Neuronal stem cell (in vitro differentiated cells): Measurements from ENCODE around the gene ADRA1B.
"Not testable (repeated sequence)": the region's sequence is repeated elsewhere in the genome, so short reads cannot be mapped to it uniquely, and the experiment has no call there.

ENCODE experiments used
- DNase-seq: peaks from one replicate; pipeline ENCODE4 v3.0.0-alpha.2; 2013; ENCODE audit warnings: low spot score
- H2AFZ ChIP-seq: one replicate; pipeline ENCODE4 v1.6.1; 2013; ENCODE audit warnings: mild to moderate bottlenecking, low read length, inconsistent platforms
- H2AK5ac ChIP-seq: 2 replicates; pipeline ENCODE4 v1.6.1; 2013; ENCODE audit warnings: low read depth, mild to moderate bottlenecking, inconsistent platforms, low read length, moderate library complexity, mixed read lengths
- H2BK120ac ChIP-seq: 2 replicates; pipeline ENCODE4 v1.6.1; 2013; ENCODE audit warnings: low read depth, mild to moderate bottlenecking, inconsistent platforms, low read length, moderate library complexity, mixed read lengths
- H2BK12ac ChIP-seq: one replicate; pipeline ENCODE4 v1.6.1; 2013; ENCODE audit warnings: low read length, inconsistent platforms
- H2BK15ac ChIP-seq: 2 replicates; pipeline ENCODE4 v1.6.1; 2013; ENCODE audit warnings: mild to moderate bottlenecking, low read length, inconsistent platforms, mixed read lengths
- H2BK5ac ChIP-seq: one replicate; pipeline ENCODE4 v1.6.1; 2013; ENCODE audit warnings: inconsistent platforms, mild to moderate bottlenecking, low read length, moderate library complexity
- H3K14ac ChIP-seq: one replicate; pipeline ENCODE4 v1.6.1; 2013; ENCODE audit warnings: low read length, inconsistent platforms
- H3K18ac ChIP-seq: 2 replicates; pipeline ENCODE4 v1.6.1; 2013; ENCODE audit warnings: low read length, inconsistent platforms
- H3K23ac ChIP-seq: 2 replicates; pipeline ENCODE4 v1.6.1; 2013; ENCODE audit warnings: low read depth, mild to moderate bottlenecking, mixed read lengths, low read length, inconsistent platforms; ENCODE audit not compliant: poor library complexity
- H3K27ac ChIP-seq: replicated peaks from 3 replicates; pipeline ENCODE4 v1.5.1; 2013; ENCODE audit warnings: low read length, inconsistent platforms
- H3K27me3 ChIP-seq, 3 experiments: 2 replicates each; pipeline ENCODE4 v1.6.1; 2013; ENCODE audit warnings: low read length in 3 of 3, mild to moderate bottlenecking in 2 of 3, inconsistent platforms in 1 of 3, low read depth in 1 of 3, mixed read lengths in 1 of 3, moderate library complexity in 1 of 3; ENCODE audit not compliant: control insufficient read depth in 3 of 3, insufficient read depth in 3 of 3
- H3K36me3 ChIP-seq, 2 donors: replicated peaks in 1 of 2; 2 replicates each; pipeline ENCODE4 v1.6.1; 2013; ENCODE audit warnings: low read length in 2 of 2; ENCODE audit not compliant: control insufficient read depth in 2 of 2, insufficient read depth in 2 of 2
- H3K4ac ChIP-seq: 2 replicates; pipeline ENCODE4 v1.6.1; 2013; ENCODE audit warnings: inconsistent platforms, mild to moderate bottlenecking, low read length, moderate library complexity
- H3K4me1 ChIP-seq, 2 donors: 1 replicate in 1 of 2; 2 replicates in 1 of 2; pipeline ENCODE4 v1.6.1; 2013; ENCODE audit warnings: low read length in 2 of 2, low read depth in 1 of 2; ENCODE audit not compliant: control insufficient read depth in 2 of 2, insufficient read depth in 1 of 2
- H3K4me2 ChIP-seq: one replicate; pipeline ENCODE4 v1.6.1; 2013; ENCODE audit warnings: mild to moderate bottlenecking, low read length, inconsistent platforms; ENCODE audit not compliant: insufficient read depth, poor library complexity, severe bottlenecking
- H3K4me3 ChIP-seq, 2 donors: 2 replicates each; pipeline ENCODE4 v1.5.1; 2013; ENCODE audit warnings: low read length in 2 of 2, mild to moderate bottlenecking in 2 of 2, inconsistent platforms in 1 of 2, moderate library complexity in 1 of 2
- H3K79me1 ChIP-seq: one replicate; pipeline ENCODE4 v1.6.1; 2013; ENCODE audit warnings: low read depth, mild to moderate bottlenecking, inconsistent platforms, low read length, moderate library complexity
- H3K9ac ChIP-seq: one replicate; pipeline ENCODE4 v1.6.1; 2013; ENCODE audit warnings: mild to moderate bottlenecking, low read depth, low read length, inconsistent platforms; ENCODE audit not compliant: poor library complexity
- H3K9me3 ChIP-seq, 2 donors: replicated peaks in 1 of 2; 2 replicates each; pipeline versions ENCODE3 to v1.6.1; 2013; ENCODE audit warnings: low read length in 2 of 2, mild to moderate bottlenecking in 2 of 2, inconsistent platforms in 1 of 2, low read depth in 1 of 2, mixed read lengths in 1 of 2, moderate library complexity in 1 of 2; ENCODE audit not compliant: control insufficient read depth in 2 of 2, insufficient read depth in 1 of 2
- H4K8ac ChIP-seq: one replicate; pipeline ENCODE4 v1.6.1; 2013; ENCODE audit warnings: low read depth, mild to moderate bottlenecking, inconsistent platforms, low read length, moderate library complexity
- H4K91ac ChIP-seq: one replicate; pipeline ENCODE4 v1.6.1; 2013; ENCODE audit warnings: low read length, low read depth, mild to moderate bottlenecking, inconsistent platforms; ENCODE audit not compliant: poor library complexity
- WGBS, 2 donors: extraction: QIAGEN DNeasy Blood & Tissue Kit; methylation state at CpG; one replicate each; pipeline ENCODE4 v1.1.7; 2013; ENCODE audit warnings: missing lambda C conversion rate in 2 of 2, mixed read lengths in 1 of 2; ENCODE audit not compliant: insufficient read length in 2 of 2, insufficient replicate concordance in 1 of 2; ENCODE audit errors: extremely low coverage in 2 of 2; 5-methylcytosine and 5-hydroxymethylcytosine counted together

ADRA1B gene

DNA sequence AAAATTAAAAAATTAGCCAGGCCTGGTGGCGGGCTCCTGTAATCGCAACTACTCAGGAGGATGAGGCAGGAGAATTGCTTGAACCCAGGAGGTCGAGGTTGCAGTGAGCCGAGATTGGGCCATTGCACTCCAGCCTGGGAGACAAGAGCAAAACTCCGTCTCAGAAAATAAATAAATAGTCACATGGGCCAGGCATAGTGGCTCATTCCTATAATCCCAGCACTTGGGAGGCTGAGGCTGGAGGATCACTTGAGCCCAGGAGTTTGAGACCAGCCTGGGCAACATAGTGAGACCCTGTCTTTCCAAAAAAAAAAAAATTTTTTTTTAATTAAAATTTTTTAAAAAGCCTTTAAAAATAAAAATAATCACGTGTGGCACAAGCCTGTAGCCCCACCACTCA lies 97.9 kb downstream of the ADRA1B start:
- H2BK15ac ChIP-seq, H4K91ac ChIP-seq, H3K18ac ChIP-seq, H3K79me1 ChIP-seq, H2AFZ ChIP-seq, H2BK120ac ChIP-seq, H4K8ac ChIP-seq, H3K27ac ChIP-seq, H3K23ac ChIP-seq, H3K9me3 ChIP-seq, H3K4me3 ChIP-seq, H2AK5ac ChIP-seq, DNase-seq, H3K4ac ChIP-seq, H2BK12ac ChIP-seq, H3K4me1 ChIP-seq, H3K27me3 ChIP-seq, H2BK5ac ChIP-seq, H3K14ac ChIP-seq, H3K4me2 ChIP-seq, H3K9ac ChIP-seq: not testable (repeated sequence)
- peaks cover 4 to 86% of the 10 kb centered on the region in 2 donors for H3K36me3 ChIP-seq
- no CpG with 5 or more reads among the region's 6 CpGs for WGBS, 2 donors

DNA sequence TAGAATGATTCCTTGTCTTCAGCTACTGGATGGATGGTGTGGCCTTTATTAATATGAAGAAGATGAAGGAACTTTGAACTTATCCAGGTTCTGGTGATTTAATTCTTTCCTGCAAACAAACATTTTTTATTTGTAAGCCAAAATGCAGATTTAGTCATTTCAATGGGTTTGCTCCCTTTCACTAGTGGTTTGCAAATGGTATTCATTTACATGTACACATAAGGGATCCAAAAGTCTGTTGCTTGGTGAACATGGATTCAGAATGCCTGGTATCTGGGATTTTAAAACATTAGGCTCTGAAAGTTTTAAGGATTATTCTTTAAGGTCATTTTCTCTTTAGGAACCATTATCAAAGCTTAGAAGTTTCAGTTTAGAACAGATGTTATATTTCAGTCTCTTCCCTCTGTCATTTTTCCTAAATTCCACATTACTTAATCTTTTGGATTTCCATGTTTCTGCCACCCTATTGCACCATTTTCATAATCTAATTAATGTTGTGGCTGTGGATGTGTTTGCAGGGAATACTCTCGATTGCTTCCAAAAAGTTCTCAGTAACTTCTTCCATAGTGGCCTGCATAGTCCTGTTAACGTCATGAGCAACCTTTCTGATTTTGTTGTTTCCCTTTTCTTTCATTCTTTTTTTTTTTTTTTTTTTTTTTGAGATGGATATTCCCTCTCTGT lies 102.8 kb downstream of the ADRA1B start:
- no peaks in the 10 kb centered on the region for H3K27me3 ChIP-seq
- H3K36me3 ChIP-seq = peaks cover 10 to 64% of the 10 kb centered on the region in 2 donors
- H2BK12ac ChIP-seq = no peak overlapping the region
- H4K91ac ChIP-seq = no peak overlapping the region
- H3K79me1 ChIP-seq = peaks cover 3% of the 10 kb centered on the region
- no peak overlapping the region for H2AK5ac ChIP-seq
- H4K8ac ChIP-seq = no peak overlapping the region
- H3K27ac ChIP-seq = no peak overlapping the region
- no peak overlapping the region for H3K4me2 ChIP-seq
- no peaks in the 10 kb centered on the region for H3K4me1 ChIP-seq
- H3K23ac ChIP-seq = no peak overlapping the region
- no peak overlapping the region for H2AFZ ChIP-seq
- no peak overlapping the region for H3K14ac ChIP-seq
- H2BK5ac ChIP-seq = no peak overlapping the region
- H3K9ac ChIP-seq = no peak overlapping the region
- no peak overlapping the region for H2BK15ac ChIP-seq
- H2BK120ac ChIP-seq = no peak overlapping the region
- H3K18ac ChIP-seq = no peak overlapping the region
- H3K9me3 ChIP-seq = no peaks in the 10 kb centered on the region
- no peak for DNase-seq
- no CpG with 5 or more reads among the region's 2 CpGs for WGBS, 2 donors
- H3K4ac ChIP-seq = no peak overlapping the region
- no peak overlapping the region for H3K4me3 ChIP-seq

DNA sequence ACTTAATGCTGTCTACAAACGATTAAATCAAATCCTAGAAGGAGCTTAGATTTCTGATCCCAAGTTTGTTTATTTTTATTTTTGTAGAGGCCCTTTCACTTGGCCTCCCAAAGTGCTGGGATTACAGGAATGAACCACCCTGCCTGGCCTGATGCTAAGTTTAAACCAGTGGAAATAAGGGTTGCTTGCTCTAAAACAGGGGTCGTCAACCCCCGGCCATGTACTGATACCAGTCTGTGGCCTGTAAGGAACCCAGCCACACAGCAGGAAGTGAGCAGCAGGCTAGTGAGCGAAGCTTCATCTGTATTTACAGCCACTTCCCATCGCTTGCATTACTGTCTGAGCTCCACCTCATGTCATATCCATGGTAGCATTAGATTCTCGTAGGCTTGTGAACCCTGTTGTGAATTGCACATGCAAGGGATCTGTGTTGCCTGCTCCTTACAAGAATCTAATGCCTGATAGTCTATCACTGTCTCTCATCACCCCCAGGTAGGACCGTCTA lies 104.0 kb downstream of the ADRA1B start:
- Histone ChIP-seq H2AFZ (no peak overlapping the region), H2AK5ac (no peak overlapping the region), H2BK120ac (no peak overlapping the region), H3K79me1 (peaks cover 2% of the 10 kb centered on the region), H3K27me3 (no peaks in the 10 kb centered on the region), H3K23ac (no peak overlapping the region), H3K4me2 (no peak overlapping the region), H4K8ac (no peak overlapping the region), H3K27ac (no peak overlapping the region), H3K9me3 (no peaks in the 10 kb centered on the region), H3K4me1 (no peaks in the 10 kb centered on the region), H3K36me3 (peaks cover 10 to 61% of the 10 kb centered on the region in 2 donors), H3K4ac (no peak overlapping the region), H2BK12ac (no peak overlapping the region), H3K4me3 (no peak overlapping the region), H2BK15ac (no peak overlapping the region), H4K91ac (no peak overlapping the region), H3K9ac (no peak overlapping the region), H2BK5ac (no peak overlapping the region), H3K18ac (no peak overlapping the region), H3K14ac (no peak overlapping the region)
- no CpG with 5 or more reads among the region's 7 CpGs for WGBS, 2 donors
- no peak for DNase-seq

DNA sequence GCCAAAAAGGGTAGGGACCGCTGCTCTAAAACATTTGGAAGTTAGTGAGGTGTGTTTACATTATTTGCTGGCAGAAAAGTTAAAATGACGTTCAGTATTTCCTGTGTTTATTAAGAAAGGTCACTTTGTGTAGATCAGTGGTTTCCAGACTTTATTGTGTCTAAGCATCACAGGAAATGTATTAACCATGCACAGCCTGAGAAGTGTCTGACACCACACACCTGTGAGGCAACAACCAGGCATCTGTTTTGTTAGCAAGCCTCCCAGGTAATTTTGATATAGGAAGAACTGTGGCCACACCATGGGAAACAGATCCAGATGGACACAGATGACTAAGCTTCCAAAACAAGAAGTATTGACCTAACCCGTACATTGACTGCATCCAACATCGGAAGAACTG lies 104.7 kb downstream of the ADRA1B start:
- Histone ChIP-seq H3K4me2 (no peak overlapping the region), H2BK120ac (no peak overlapping the region), H3K4me1 (no peaks in the 10 kb centered on the region), H3K23ac (no peak overlapping the region), H3K27me3 (no peaks in the 10 kb centered on the region), H4K8ac (no peak overlapping the region), H3K18ac (no peak overlapping the region), H3K9ac (no peak overlapping the region), H2BK15ac (no peak overlapping the region), H3K4ac (no peak overlapping the region), H2BK5ac (no peak overlapping the region), H3K4me3 (no peak overlapping the region), H4K91ac (no peak overlapping the region), H3K27ac (no peak overlapping the region), H3K36me3 (peaks cover 7 to 61% of the 10 kb centered on the region in 2 donors), H2BK12ac (no peak overlapping the region), H3K79me1 (no peaks in the 10 kb centered on the region), H3K14ac (no peak overlapping the region), H2AFZ (no peak overlapping the region), H3K9me3 (no peaks in the 10 kb centered on the region), H2AK5ac (no peak overlapping the region)
- DNase-seq = no peak
- WGBS, 2 donors = no CpG with 5 or more reads among the region's 4 CpGs
